Measurements from ENCODE around the gene IFITM1.

GRCh38 chr11:334264-334994 lies 20.6 kb downstream of the IFITM1 start:
- no peak for TF ChIP-seq CTCF (IDR thresholded peaks at IDR 0.05; ENCODE audit: poor library complexity)
- TF ChIP-seq EZH2 (IDR thresholded peaks at IDR 0.05; ENCODE audit: borderline replicate concordance): no peak
